Cerebellar cortex (tissue), 1 donor: ENCODE measurements around the gene APEX1.
"Not testable (repeated sequence)": the region's sequence is repeated elsewhere in the genome, so short reads cannot be mapped to it uniquely, and the experiment has no call there.

Experiments used
- DNase-seq: peaks from one replicate; pipeline ENCODE4 v3.0.0-alpha.2; 2015; ENCODE audit warnings: low spot score

APEX1 gene

DNA sequence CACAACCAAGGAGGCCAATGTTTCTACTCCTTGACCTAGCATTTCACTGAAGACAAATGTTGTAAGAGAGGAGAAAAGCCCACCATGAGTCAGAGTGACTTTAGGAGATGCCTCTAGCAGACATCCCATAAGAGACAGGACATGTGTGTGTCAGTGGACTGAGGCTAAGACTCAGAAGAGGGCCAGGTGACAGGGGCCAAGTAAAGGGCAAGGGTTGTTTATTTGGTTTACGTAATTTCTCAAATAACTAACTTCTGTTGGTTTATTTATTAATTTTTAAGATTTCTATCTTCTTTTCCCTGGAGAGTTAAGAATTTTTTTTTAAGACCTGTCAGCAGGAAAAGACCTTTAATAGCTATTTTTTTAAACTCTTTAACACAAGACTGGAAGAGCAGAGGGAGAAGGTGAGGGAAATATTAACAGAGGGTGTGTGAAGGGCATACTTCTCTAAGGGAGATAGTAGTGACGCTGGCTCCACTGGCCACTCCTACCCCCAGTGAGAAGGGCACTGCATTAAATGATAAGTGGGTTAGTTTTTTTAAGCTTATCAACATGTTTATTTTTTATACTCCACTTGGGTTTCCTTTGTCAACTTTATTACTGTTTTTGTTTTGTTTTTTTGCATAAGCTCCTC lies 17.6 kb downstream of the APEX1 start:
- DNase-seq = no peak

DNA sequence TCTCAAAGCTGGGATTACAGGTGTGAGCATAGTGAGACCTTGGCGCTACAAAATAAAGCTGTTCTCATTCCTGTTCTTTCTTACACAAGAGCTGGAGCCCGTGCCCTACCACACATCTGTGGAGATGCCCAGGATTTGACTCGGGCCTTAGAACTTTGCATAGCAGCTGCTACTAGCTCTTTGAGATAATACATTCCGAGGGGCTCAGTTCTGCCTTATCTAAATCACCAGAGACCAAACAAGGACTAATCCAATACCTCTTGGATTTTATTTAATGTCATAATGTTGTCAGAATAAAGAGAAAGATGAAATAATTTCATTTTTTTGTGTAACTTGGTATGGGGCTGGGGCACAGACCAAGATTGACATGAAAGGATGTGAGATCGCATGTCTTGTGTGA lies 21.8 kb downstream of the APEX1 start:
- DNase-seq = no peak

DNA sequence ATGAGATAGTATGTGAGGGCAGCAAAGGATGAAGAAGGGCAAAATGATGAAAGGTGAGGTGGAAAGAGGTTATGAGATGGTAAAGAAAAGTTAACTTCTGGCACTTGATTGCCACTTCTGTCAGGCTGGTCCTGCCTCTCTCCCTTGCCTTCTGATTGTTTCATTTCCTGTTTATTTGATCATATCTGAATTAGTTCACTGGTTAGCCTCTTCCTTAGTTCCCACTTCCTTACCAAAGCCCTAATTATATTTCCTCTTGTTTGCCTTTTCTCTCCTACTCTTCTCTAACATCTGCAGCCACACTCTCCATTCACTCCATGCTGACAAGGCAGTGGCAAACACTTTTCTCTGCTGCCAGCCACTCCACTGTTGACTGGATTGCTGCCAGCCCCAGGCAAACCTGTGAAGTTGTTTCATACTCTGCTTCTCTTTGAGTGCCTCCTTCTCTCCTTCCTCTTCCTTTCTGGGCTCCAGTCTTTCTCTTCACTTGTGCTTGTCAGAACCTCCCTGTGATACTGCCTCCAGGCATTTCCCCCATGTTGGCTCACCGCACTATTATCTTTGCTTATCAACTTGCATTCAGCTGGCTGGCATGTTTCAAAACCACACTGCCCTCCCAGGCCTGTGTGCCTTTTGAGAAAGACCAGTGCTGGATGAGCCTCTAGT lies 22.3 kb downstream of the APEX1 start:
- DNase-seq = no peak

DNA sequence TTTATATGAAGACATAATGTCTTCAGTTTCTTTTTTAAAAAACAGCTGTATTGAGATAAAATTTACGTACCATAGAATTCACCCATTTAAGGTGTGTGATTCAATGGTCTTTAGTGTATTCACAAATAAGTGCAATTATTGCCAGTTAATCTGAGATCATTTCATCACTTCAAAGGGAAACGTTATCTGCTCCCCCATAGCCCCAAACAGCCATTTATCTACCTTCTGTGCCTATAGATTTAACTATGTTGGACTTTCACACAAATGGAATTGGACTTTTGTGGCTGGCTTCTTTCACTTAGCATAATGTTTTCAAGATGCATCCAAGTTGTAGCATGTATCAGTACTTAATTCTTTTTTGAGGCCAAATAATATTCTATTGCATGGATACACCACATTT lies 23.9 kb downstream of the APEX1 start:
- DNase-seq = no peak

DNA sequence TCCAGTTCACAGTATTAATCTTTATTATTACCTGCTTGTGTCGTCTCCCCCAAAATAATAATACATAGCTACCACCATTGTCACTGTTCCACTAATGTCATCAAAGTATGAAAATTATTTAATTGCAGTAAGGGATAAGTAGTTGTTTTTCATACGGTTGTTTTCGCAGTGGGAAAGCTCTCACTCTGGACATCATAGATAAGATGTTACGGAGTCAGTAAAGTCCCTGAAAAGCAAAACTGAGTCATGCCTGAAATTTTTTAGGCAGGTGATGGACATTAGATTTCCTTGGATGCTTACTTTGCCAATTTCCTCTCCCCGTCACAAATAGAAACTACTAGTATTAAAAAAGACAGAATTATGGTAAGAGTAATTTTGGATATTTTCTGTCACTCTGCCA lies 27.4 kb downstream of the APEX1 start:
- no peak for DNase-seq

DNA sequence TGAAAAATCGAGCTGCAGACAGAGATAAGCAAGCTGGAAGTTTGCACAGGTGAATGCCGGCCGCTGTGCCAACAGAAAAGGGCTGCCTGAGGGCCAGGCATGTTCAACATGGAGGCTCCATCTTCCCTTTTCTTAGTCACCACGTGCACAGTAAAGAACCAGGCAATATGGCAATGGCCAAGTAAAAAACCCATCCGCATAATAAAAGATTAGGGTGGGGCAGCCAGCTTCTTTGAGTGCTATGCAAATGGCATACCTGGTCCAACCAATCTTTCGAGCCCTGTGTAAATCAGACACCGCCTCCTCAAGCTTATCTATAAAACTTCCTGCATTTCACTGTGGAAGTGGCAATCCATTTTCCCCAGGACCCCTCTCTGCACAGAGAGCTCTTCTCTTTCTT lies 30.9 kb downstream of the APEX1 start:
- DNase-seq = no peak

DNA sequence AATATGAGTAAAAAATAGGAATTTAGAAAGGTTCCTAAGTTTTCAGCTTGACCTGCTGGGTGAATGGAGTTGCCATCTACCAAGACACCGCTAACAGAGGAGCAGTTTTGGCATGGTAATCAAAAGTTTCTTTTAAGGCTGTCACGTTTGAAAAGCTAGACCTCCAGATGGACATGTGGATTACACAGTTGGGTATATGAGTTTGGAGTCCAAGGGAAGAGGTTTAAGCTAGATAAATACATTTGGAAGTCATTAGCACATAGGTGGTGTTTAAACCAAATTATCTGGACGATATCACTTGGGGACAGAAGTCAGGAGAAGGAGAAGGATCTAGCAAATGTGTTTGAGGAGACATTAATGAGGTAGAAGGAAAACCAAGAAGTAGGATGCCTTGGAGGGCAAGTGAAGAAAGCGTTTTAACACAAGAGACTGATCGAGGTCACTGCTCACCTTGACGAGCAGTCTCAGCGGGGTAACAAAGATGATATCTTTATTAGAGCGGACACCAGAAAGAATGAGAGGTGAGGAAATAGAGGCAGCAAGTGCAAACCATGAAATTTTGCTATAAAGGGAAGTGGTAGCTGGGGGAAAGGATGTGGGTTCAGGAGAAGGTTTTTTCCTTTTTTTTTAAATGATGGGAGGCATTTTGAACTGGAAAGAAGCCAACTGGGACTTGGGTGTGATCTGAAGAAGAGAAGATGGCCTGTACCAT lies 31.8 kb downstream of the APEX1 start:
- no peak for DNase-seq

DNA sequence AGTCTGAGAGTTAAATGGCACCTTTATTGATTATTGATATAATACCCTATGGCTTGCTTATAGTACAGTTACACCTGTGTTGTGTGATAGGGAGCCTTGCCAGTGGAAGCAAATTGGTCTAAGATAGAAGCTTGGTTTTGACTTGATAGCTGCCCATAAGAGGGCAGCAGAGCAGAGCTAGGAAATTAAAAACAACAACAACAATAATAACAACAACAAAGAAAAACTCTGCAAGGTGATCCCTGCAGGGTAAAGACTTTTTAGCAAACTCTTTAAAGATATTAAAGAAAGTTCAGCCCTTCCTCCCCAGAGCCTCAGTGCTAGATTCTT lies 32.3 kb downstream of the APEX1 start:
- no peak for DNase-seq

DNA sequence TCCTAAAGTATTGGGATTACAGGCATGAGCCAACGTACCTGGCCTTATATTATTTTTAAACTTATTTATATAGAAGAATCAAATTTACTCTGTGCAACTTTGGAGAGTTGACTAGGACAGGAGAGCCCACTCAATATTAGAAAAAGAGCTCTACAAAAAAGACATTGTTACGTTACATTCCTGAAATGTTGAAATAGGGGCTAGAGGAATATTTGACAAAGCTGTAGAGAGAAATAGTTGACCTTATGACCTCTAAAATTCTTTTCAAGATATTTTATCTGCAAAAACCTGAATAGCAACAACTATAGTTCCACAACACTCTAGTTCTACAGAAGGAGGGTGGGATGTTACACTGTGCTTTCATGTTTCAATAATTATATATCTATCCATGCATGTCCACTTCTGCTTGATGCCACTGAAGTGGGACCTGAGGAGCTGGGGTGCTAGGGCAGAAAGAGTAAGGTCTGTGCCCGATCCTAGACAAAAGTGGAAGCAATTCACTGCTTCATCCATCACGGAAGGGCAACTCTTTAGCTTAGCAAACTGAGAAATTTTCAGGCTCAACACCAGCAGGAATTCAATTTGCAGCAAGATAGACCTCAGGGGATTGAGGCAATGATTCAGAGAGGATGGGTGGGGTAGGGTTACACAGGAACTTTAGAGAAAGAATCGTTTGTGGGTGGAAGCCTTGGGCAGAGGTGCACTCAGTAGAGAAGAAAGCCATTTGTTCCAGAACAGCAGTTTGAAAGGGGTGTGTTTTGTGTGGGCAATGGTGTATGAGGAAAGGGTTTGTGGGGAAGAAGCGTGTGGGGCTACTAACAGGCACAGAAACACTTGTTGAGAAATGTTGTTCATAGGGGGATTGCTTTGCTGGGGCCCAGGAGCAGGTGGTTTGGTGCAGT lies 34.3 kb downstream of the APEX1 start:
- no peak for DNase-seq

DNA sequence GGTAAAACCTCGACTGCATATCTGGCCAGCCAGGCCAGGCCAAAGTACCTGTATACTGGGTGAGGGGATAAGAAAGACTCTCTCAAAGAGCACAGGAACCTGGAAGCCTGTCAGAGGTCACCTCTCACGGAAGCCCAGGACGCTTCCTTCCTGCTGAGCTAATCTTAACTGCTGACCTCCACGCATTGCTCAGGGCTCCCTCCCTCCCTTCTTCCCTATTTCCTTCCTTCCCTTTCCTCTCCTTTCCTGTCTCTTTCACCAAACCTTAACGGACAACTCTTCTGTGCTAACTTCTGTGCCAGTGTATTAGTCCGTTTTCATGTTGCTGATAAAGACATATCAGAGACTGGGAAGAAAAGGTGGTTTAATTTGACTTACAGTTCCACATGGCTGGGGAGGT lies 35.5 kb downstream of the APEX1 start:
- DNase-seq = no peak

DNA sequence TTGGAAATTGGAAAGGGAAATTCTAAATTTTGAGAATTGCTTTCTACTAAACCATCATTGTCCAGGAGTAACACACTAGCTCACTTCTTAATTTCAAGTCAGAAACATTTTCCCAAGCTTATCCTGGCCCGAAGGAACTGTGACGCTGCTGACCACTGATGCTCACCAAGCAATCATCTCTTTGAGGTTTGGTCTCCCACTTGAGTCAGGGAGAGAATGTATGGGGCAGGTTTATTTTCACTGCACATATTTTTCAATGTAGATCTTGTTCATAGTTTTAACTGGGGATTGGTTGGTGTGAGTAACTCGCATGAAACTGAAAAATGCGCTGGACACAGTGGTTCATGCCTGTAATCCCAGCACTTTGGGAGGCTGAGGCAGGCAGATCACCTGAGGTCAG lies 37.5 kb downstream of the APEX1 start:
- no peak for DNase-seq

DNA sequence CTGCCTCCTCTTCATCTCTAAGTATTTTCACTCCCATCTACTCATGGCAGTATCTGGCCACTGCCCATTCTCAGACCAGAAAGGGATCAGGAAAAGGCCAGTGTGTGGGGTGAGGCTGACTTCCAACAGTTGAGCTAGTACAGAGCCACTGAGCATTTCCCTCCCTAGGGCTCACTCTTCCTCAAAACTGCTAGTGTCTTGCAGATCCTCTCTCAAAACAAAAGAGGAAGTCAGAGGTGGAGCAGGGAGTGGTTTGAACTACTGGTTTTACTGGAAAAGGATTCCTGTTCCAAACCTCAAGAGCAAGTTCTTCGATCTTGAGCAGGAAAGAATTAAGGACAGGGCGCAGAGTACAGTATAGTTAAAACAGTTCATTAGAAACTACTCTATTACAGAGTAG lies 38.6 kb downstream of the APEX1 start:
- no peak for DNase-seq

DNA sequence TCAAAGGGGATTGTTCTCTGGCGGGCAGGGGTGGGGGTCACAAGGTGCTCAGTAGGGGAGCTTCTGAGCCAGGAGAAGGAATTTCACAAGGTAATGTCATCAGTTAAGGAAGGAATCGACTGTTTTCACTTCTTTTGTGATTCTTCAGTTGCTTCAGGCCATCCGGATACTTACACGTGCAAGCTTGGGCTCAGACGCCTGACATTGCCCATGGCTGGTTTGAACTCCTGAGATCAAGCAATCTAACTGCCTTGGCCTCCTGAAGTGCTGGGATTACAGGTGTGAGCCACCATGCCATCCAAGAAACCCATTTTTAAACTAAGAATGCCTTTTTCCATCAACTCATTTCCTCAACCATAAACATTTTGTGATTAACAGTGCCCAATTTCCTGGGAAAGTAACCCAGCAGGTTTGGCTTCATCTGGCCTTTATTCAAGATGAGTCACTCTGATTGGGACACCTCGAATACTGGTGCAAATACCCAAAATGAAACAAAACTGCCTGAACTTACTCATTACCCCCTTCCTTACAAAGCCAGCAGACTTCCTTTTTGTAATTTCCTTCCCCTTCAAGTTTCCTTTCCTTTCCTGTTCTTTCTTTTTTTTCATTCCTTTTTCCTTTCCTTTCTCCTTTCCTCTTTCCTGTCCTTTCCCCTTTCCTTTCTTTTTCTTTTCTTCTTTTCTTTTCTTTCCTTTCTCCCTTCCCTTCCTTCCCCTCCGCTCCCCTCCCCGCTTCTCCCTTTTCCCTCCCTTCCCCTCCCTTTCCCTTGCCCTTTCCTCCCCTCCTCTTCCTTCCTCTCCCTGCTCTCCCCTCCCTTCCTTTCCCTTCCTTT lies 40.1 kb downstream of the APEX1 start:
- no peak for DNase-seq

DNA sequence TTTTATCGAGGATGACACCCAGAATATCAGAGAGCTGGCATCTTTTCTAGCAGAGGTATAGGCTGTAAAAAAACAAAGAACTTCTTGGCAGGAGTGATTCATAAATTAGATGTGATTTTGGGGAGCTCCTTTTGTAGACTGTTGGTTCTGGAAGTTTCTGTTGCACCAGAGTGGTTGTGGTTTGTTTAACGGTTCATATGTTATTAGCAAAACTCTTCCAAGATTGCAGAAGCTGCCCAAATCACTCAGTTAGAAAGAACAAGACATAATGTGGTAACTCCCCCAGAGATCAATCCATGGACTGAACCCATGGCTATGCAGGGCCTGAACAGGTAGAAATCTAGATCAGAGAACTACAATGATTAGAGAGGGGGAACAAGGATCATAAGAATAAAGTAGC lies 43.6 kb downstream of the APEX1 start:
- no peak for DNase-seq

DNA sequence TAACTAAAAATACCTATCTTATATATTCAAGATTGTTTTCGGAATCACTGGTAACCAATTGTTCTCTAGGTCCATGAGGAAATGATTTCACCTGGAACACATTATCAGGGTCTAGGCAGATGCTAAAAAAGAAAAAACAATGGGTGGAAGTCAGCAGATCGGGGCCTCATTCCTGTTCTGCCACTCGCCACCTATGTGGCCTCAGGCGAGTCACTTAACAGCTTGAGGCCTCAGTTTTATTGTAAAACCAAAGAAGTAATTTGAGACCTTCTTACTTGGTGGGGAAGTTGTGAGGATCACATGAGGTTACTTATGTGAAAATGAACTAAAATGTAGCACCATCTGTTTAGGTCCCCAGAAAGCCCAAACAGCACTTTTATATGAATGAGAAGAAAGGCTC lies 44.1 kb downstream of the APEX1 start:
- no peak for DNase-seq

DNA sequence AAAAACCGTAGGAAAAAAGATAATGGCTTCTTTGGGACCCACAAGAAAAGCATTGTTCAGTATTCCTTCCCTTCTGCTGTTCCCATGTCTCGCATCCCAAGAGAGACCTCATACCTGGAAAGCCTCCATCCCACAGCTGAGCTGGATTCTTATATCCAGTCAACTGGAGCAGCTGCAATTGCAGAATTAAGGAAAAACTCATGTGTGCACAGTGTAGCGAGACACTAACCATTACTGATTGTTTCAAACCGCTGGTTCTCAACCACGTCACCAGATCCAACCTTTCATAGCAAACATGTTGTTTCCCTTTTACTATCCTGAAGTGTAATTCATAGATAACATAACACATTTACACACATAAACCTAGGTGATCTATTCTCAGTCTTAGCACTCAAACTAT lies 44.9 kb downstream of the APEX1 start:
- no peak for DNase-seq

DNA sequence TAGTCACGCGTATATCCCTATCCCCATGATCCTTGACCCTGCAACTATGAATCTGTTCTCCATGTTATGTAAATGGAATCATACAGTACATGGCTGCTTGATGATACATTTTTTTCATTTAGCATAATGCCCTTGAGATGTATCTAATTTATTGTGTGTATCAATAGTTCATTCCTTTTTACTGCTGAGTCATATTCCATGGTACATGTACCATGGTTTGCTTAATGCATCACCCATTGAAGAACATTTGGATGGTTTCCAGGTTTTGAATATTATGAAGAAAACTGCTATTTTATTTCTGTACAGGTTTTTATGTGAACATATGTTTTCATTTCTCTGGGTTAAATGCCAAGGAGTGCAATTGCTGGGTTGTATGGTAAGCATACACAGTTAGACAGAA lies 46.3 kb downstream of the APEX1 start:
- no peak for DNase-seq

DNA sequence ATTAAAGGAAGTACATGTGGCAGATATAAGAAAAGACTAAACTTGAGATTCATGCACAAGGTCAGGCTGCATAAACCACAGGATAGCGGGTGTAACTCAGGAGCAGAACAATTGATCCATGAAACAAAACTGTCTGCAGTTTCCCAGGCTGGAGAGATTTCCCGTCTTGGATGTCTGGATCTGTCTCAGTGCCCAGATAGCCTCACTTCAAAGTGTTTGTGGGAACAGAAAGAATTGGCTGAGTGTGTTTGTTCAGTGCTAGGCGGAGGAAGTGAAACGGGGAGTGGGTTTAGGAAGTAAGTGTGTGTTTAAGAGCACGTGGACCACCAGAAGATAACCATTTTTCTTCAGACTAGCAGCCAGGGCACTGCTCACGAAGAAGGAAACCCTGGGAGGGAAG lies 48.9 kb downstream of the APEX1 start:
- no peak for DNase-seq

DNA sequence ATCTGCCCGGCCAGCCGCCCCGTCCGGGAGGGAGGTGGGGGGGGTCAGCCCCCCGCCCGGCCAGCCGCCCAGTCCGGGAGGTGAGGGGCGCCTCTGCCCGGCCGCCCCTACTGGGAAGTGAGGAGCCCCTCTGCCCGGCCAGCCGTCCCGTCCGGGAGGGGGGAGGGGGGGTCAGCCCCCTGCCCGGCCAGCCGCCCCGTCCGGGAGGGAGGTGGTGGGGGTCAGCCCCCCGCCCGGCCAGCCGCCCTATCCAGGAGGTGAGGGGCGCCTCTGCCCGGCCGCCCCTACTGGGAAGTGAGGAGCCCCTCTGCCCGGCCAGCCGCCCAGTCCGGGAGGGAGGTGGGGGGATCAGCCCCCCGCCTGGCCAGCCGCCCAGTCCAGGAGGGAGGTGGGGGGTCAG lies 51.2 kb downstream of the APEX1 start:
- DNase-seq = not testable (repeated sequence)

DNA sequence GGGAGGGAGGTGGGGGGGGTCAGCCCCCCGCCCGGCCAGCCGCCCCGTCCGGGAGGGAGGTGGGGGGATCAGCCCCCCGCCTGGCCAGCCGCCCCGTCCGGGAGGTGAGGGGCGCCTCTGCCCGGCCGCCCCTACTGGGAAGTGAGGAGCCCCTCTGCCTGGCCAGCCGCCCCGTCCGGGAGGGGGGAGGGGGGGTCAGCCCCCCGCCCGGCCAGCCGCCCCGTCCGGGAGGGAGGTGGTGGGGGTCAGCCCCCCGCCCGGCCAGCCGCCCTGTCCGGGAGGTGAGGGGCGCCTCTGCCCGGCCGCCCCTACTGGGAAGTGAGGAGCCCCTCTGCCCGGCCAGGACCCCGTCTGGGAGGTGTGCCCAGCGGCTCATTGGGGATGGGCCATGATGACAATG lies 51.7 kb downstream of the APEX1 start:
- DNase-seq = not testable (repeated sequence)
